H1 (cell line): Measurements from ENCODE around the gene PITPNM1.

Experiments used
- CHD1 ChIP-seq: IDR thresholded peaks from 2 replicates; pipeline ENCODE4 v1.6.1; 2012; ENCODE audit warnings: low read depth, low read length, improper control_type of control experiment
- E2F6 ChIP-seq: IDR thresholded peaks from 2 replicates; pipeline ENCODE4 v1.6.1; 2012; ENCODE audit warnings: inconsistent platforms
- EZH2 ChIP-seq: fragments of 200-600 bp; sonication (generic); IDR thresholded peaks from 2 replicates; pipeline ENCODE4 v1.7.1; 2012; ENCODE audit warnings: low read depth, mild to moderate bottlenecking, moderate library complexity, low read length, inconsistent platforms; ENCODE audit not compliant: severe bottlenecking
- HDAC6 ChIP-seq: IDR thresholded peaks from one replicate; pipeline ENCODE4 v1.7.1; 2012; ENCODE audit warnings: low read depth, mild to moderate bottlenecking, inconsistent platforms, low read length, moderate library complexity
- JUND ChIP-seq: IDR thresholded peaks from 2 replicates; pipeline ENCODE4 v1.6.1; 2011; ENCODE audit warnings: mild to moderate bottlenecking, improper control_type of control experiment, low read length
- POLR2A ChIP-seq, 2 experiments: IDR thresholded peaks; 1 replicate in 1 of 2; 2 replicates in 1 of 2; pipeline ENCODE4 v1.6.1; 2011; ENCODE audit warnings: low read depth in 2 of 2, low read length in 2 of 2, mild to moderate bottlenecking in 2 of 2; ENCODE audit errors: control extremely low read depth in 1 of 2
- POLR2AphosphoS5 ChIP-seq: IDR thresholded peaks from 2 replicates; pipeline ENCODE4 v1.6.1; 2011; ENCODE audit warnings: low read depth, low read length
- RFX5 ChIP-seq: IDR thresholded peaks from 2 replicates; pipeline ENCODE4 v1.6.1; 2011; ENCODE audit warnings: low read depth, low read length, improper control_type of control experiment, borderline replicate concordance
- SRF ChIP-seq: IDR thresholded peaks from 2 replicates; pipeline ENCODE4 v1.6.1; 2011; ENCODE audit warnings: mild to moderate bottlenecking, low read depth, low read length, moderate library complexity
- TF ChIP-seq, protein P1 (sequence below), 3 experiments: IDR thresholded peaks; 1 replicate in 2 of 3; 2 replicates in 1 of 3; pipeline versions ENCODE4 v1.5.1 to v1.6.1; 2011; ENCODE audit warnings: low read length in 3 of 3, mild to moderate bottlenecking in 3 of 3, inconsistent platforms in 2 of 3, low read depth in 1 of 3, moderate library complexity in 1 of 3; ENCODE audit not compliant: insufficient read depth in 1 of 3; ENCODE audit errors: control extremely low read depth in 1 of 3
- TF ChIP-seq, protein P2 (sequence below): IDR thresholded peaks from 2 replicates; pipeline ENCODE4 v1.6.1; 2011; ENCODE audit warnings: low read length, improper control_type of control experiment

DNA sequence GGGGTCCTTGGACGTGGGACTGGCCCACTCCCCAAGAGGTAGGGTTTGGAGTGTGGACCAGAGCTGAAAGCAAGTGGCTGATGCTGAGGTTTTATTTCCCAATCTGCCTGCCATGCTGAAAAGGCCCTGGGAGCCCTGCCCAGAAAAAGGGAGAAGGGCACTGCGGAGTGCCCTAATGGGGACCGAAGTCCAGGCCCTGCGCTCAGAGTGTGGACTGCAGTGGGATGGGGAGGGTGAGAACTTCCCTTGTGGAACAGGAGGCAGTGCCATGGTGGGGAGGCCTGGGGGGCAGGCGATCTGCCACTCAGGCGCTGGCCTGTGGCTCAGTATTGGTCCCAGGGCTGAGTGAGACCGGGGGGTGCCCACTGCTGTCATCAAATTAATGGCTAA, 56.9 kb downstream of the PITPNM1 start:
- TF ChIP-seq, protein P1, sequence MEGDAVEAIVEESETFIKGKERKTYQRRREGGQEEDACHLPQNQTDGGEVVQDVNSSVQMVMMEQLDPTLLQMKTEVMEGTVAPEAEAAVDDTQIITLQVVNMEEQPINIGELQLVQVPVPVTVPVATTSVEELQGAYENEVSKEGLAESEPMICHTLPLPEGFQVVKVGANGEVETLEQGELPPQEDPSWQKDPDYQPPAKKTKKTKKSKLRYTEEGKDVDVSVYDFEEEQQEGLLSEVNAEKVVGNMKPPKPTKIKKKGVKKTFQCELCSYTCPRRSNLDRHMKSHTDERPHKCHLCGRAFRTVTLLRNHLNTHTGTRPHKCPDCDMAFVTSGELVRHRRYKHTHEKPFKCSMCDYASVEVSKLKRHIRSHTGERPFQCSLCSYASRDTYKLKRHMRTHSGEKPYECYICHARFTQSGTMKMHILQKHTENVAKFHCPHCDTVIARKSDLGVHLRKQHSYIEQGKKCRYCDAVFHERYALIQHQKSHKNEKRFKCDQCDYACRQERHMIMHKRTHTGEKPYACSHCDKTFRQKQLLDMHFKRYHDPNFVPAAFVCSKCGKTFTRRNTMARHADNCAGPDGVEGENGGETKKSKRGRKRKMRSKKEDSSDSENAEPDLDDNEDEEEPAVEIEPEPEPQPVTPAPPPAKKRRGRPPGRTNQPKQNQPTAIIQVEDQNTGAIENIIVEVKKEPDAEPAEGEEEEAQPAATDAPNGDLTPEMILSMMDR (IDR thresholded peaks at IDR 0.05; ENCODE audit: control extremely low read depth in 1 of 3, insufficient read depth in 1 of 3, low read depth in 1 of 3, low read length in 3 of 3): no peak
- TF ChIP-seq RFX5 (no peak), CHD1 (no peak), E2F6 (no peak), EZH2 (no peak), SRF (no peak), POLR2A (IDR thresholded peaks at IDR 0.05; ENCODE audit: control extremely low read depth in 1 of 2, low read depth in 2 of 2, low read length in 2 of 2) (no peak), JUND (no peak), POLR2AphosphoS5 (no peak), HDAC6 (no peak)
- TF ChIP-seq, protein P2, sequence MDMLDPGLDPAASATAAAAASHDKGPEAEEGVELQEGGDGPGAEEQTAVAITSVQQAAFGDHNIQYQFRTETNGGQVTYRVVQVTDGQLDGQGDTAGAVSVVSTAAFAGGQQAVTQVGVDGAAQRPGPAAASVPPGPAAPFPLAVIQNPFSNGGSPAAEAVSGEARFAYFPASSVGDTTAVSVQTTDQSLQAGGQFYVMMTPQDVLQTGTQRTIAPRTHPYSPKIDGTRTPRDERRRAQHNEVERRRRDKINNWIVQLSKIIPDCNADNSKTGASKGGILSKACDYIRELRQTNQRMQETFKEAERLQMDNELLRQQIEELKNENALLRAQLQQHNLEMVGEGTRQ: no peak
